ENCODE data around the gene IGFBP5. TPM values are rescaled to one million over a fixed set of nuclear protein-coding genes. Genes with fewer than 3 reads are reported as not detected.

IGFBP5 gene
- total and polyA plus RNA-seq, 2 donors (not counting 1 experiment from before 2014, with no cell fraction given): not detected

- H3K4me1 ChIP-seq (ENCODE audit: control insufficient read depth in 2 of 2, insufficient read depth in 2 of 2, low read length in 2 of 2): no peaks in the 10 kb centered on the region
- no peaks in the 10 kb centered on the region for H3K36me3 ChIP-seq (replicated peaks in 1 of 2; ENCODE audit: control extremely low read depth in 1 of 2, control insufficient read depth in 1 of 2, extremely low read depth in 1 of 2, insufficient read depth in 2 of 2, low read length in 1 of 2)
- H3K4me1 Mint-ChIP-seq: no peaks in the 10 kb centered on the region
- no peak for TF ChIP-seq CTCF (IDR thresholded peaks at IDR 0.05)
- no peak for TF ChIP-seq EZH2 (IDR thresholded peaks at IDR 0.05; ENCODE audit: borderline replicate concordance, insufficient read depth, low read depth, low read length, poor library complexity, severe bottlenecking)
- H3K79me2 ChIP-seq (ENCODE audit: control insufficient read depth, insufficient read depth, low read length): no peaks in the 10 kb centered on the region
- no peak for DNase-seq
- 98% methylated on average over 6 of the region's 10 CpGs for WGBS (ENCODE audit: insufficient coverage)
- no peak overlapping the region for H3K9ac ChIP-seq (ENCODE audit: low read length)
- H3K27me3 Mint-ChIP-seq: peaks cover 61% of the 10 kb centered on the region
- POLR2A ChIA-PET: no interaction called here
- no peak for ATAC-seq (ENCODE audit: low read depth)
- H3K27ac ChIP-seq (ENCODE audit: low read length in 2 of 2): no peak overlapping the region
- intact Hi-C loops (cut with micrococcal nuclease): no loop called here
- H3K4me2 ChIP-seq (replicated peaks; ENCODE audit: low read depth, low read length, poor library complexity, severe bottlenecking): no peak overlapping the region
- no peaks in the 10 kb centered on the region for H3K9me3 ChIP-seq (ENCODE audit: control extremely low read depth in 1 of 3, control insufficient read depth in 2 of 3, insufficient read depth in 1 of 3, low read length in 2 of 3)
- H2AFZ ChIP-seq (ENCODE audit: insufficient read depth, low read depth, low read length, poor library complexity, severe bottlenecking): no peak overlapping the region
- H4K20me1 ChIP-seq (ENCODE audit: control insufficient read depth, insufficient read depth, low read length, poor library complexity, severe bottlenecking): no peaks in the 10 kb centered on the region
- no peaks in the 10 kb centered on the region for H3K9me3 Mint-ChIP-seq (ENCODE audit: insufficient read depth)
- H3K27me3 ChIP-seq (replicated peaks in 1 of 4; ENCODE audit: control extremely low read depth in 1 of 4, control insufficient read depth in 3 of 4, insufficient read depth in 4 of 4, low read length in 3 of 4): peaks cover 0 to 10% (median 2%) of the 10 kb centered on the region in 4 experiments
- H3K4me3 Mint-ChIP-seq: no peak overlapping the region
- no peak overlapping the region for H3K27ac Mint-ChIP-seq
- CTCF ChIA-PET: interaction anchor here (2.0 kb wide), 1 partner anchor 830 kb away, joined by 12 read pairs; no protein-coding TSS in a partner anchor
- no peak overlapping the region for H3K4me3 ChIP-seq (ENCODE audit: control extremely low read depth in 1 of 5, extremely low read depth in 1 of 5, insufficient read depth in 1 of 5, low read depth in 2 of 5, low read length in 4 of 5)
Measured at GRCh38 chr2:216680951-216681629, 14.3 kb downstream of the IGFBP5 start.

- no peaks in the 10 kb centered on the region for H3K36me3 ChIP-seq (replicated peaks in 1 of 2; ENCODE audit: control extremely low read depth in 1 of 2, control insufficient read depth in 1 of 2, extremely low read depth in 1 of 2, insufficient read depth in 2 of 2, low read length in 1 of 2)
- ChIA-PET CTCF (interaction anchor here (0.8 to 1.1 kb wide), 2 partner anchors 11 to 1033 kb away, joined by 3 read pairs; no protein-coding TSS in a partner anchor), POLR2A (no interaction called here)
- no peaks in the 10 kb centered on the region for H3K4me1 ChIP-seq (ENCODE audit: control insufficient read depth in 2 of 2, insufficient read depth in 2 of 2, low read length in 2 of 2)
- WGBS (ENCODE audit: insufficient coverage): 98% methylated on average over 14 of the region's 14 CpGs
- TF ChIP-seq EZH2 (IDR thresholded peaks at IDR 0.05; ENCODE audit: borderline replicate concordance, insufficient read depth, low read depth, low read length, poor library complexity, severe bottlenecking): no peak
- TF ChIP-seq CTCF (IDR thresholded peaks at IDR 0.05): no peak
- ATAC-seq (ENCODE audit: low read depth): no peak
- H3K4me3 ChIP-seq (ENCODE audit: control extremely low read depth in 1 of 5, extremely low read depth in 1 of 5, insufficient read depth in 1 of 5, low read depth in 2 of 5, low read length in 4 of 5): no peak overlapping the region
- no peak overlapping the region for H3K4me3 Mint-ChIP-seq
- DNase-seq: no peak
- H3K9me3 Mint-ChIP-seq (ENCODE audit: insufficient read depth): no peaks in the 10 kb centered on the region
- H3K4me2 ChIP-seq (replicated peaks; ENCODE audit: low read depth, low read length, poor library complexity, severe bottlenecking): no peak overlapping the region
- peaks cover 0 to 6% (median 0%) of the 10 kb centered on the region in 4 experiments for H3K27me3 ChIP-seq (replicated peaks in 1 of 4; ENCODE audit: control extremely low read depth in 1 of 4, control insufficient read depth in 3 of 4, insufficient read depth in 4 of 4, low read length in 3 of 4)
- H3K27me3 Mint-ChIP-seq: peaks cover 52% of the 10 kb centered on the region
- intact Hi-C loops (cut with micrococcal nuclease): no loop called here
- no peak overlapping the region for H3K9ac ChIP-seq (ENCODE audit: low read length)
- H3K27ac ChIP-seq (ENCODE audit: low read length in 2 of 2): no peak overlapping the region
- no peaks in the 10 kb centered on the region for H3K79me2 ChIP-seq (ENCODE audit: control insufficient read depth, insufficient read depth, low read length)
- no peaks in the 10 kb centered on the region for H3K4me1 Mint-ChIP-seq
- no peak overlapping the region for H2AFZ ChIP-seq (ENCODE audit: insufficient read depth, low read depth, low read length, poor library complexity, severe bottlenecking)
- H4K20me1 ChIP-seq (ENCODE audit: control insufficient read depth, insufficient read depth, low read length, poor library complexity, severe bottlenecking): no peaks in the 10 kb centered on the region
- H3K27ac Mint-ChIP-seq: no peak overlapping the region
- no peaks in the 10 kb centered on the region for H3K9me3 ChIP-seq (ENCODE audit: control extremely low read depth in 1 of 3, control insufficient read depth in 2 of 3, insufficient read depth in 1 of 3, low read length in 2 of 3)
Measured at GRCh38 chr2:216679658-216680024, 15.7 kb downstream of the IGFBP5 start.

Data from B cell (primary cell).